HG03095 (cell line): ENCODE measurements around the gene ACOX3.
"Not testable (repeated sequence)": the region's sequence is repeated elsewhere in the genome, so short reads cannot be mapped to it uniquely, and the experiment has no call there.

Source experiments
- ATAC-seq: cut with Tn5 transposase; IDR thresholded peaks from one replicate; pipeline ENCODE4 v1.9.1; 2021; ENCODE audit warnings: moderate library complexity; ENCODE audit not compliant: unreplicated experiment

The ACOX3 gene

DNA sequence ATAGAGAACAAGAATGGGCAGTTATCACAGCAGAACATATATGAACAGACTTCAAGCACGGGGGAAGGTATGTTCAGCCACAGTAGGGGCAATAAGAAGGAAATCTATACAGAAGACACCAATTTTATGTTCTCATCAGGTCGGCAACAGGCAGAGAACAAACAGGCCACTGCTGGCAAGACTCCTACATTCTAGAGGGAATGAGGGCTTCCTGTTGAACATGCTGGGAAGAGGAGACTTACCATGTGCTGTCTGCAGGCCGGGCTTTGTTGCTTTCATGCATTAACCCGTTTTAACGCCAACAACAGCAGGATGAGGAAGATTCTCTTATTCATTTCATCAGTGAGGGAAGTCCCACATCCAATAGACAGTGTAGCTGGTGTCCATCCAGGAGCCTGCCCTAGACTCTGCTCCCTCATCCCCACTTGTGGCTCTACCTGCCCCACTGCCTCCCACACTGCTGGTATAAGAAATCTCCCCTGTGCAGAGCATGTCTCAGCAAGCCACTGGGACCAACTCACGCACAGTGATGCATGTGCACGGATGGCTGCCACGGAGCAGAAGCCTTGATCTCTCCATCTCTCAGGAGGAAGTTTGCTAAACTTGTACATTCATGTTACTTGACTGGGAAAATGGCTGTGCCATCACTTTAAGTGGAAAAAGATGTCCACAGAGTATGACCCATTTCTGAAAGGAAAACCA is 84.5 kb downstream of the ACOX3 start:
- ATAC-seq = no peak

DNA sequence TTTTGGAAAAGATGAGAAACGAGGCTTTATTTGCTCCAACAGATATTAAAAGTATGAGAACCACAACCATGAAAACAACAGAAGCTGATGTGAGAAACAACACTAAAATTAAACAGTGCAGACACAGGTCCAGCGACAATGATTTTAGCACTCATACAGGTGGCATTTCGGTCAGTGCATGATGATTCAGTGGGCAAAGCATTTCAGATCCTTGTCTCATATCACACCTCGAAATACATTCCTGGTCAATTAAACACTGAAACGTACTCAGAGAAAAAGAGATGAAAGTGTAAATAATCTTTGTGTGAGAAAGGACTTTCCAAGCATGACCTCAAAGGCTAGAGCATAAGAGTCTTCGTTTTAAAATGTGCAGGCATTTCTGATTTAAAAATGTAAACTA is 85.2 kb downstream of the ACOX3 start:
- ATAC-seq = no peak

DNA sequence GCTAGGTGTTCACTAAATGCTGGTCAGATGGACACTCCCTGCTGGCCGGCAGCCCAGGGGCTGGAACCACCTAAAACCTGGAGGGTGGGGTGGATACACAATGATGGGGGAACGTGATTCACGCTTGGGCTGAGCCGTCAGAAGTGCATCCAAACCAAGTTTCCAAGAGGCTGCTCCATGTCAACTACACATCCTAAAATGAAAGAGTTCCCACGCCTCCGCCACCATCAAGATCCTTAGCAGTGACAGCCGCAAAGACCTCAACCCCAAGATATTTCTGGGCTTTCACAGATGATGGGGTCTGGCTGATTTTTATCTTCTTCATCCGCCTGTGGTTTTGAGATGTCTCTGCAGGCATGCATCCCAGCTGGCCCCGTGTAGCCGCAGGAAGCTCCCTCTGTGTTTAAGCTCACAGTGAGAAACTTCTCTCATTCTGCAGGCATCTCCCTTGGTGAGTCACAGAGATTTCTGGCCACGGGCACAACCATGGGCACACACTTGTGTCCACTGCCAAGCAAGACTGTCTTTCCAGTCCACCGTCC is 86.5 kb downstream of the ACOX3 start:
- ATAC-seq = no peak

DNA sequence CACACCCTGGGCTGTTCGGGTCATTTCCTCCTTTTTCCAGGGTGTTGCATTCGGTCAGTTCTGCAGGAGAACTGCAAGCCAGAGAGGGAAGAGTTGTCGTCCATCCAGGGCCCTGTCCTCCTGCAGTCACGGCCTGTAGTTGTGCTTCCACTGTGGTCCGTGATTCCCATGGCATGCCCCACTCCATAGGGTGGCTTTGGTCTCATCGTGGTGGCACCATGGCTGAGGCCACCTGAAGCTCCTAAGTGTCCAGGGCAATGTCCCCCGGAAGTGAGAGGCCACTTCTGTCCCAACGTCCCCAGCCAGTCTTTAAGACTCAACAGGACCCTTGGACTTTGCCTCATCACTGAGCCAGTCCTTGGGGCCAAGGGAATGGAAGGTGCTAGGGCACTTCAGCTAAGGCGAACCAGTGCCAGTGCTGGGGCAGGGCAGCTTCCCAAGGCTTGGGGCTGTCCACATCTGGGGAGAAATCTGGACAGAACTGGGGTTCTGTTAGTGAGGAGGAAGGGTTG is 87.3 kb downstream of the ACOX3 start:
- ATAC-seq = no peak

DNA sequence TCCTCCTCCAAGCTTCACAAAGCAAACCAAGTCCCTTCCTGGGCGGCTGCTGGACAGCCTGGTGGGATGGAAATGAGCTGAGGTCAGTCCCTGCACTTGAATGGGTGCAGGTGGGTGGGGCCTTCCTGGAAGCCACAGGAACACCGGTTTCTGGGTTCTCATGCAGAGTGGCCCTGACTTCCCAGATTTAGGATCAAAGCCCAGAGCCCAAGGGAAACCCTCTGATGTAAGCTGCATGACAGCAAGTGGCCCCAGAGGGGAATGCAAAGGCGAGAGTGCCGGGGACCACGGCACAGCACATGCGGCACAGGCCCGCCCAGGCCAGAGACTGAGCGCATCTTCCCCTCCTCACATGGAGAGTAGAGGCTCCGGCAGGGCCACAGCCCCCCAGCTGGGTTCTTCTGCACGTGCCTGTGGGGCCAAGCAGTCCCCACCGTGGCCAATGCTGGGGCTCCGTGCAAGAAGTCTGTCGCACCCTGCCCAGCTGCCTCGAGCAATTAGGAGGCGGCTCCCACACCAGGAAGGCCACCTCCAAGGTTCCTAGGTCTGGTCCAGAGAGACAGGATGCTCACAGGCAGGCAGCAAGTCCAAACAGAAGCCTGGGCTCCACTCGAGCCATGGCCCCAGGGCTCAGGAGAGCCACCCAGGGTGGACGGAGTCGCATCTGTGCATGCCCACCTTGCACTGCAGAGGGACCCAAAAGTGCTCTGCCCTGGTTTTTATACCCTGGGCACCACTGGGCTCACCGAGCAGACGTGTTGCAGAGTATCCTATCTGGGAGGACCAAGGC is 88.0 kb downstream of the ACOX3 start:
- no peak for ATAC-seq

DNA sequence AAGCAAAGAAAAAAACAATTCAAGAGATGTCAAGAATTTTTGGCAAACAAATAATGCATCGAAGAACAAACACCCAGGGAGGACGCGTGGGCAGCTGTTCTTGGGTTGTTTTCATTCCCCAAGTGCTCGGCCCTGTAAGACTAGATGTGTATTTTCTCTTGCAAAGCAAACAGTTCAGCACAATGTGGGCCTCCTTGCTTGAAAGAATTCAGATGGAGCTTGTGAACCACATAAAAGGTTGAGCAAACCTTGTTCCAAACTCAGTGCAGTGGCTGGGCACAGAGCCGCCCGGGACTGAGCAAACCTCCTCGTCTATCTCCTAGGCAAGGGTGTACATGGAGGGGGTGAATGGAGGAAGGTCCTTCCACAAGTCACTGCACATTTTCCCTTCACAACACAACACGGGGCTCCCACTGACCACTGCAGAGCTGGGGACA is 88.6 kb downstream of the ACOX3 start:
- ATAC-seq = no peak

DNA sequence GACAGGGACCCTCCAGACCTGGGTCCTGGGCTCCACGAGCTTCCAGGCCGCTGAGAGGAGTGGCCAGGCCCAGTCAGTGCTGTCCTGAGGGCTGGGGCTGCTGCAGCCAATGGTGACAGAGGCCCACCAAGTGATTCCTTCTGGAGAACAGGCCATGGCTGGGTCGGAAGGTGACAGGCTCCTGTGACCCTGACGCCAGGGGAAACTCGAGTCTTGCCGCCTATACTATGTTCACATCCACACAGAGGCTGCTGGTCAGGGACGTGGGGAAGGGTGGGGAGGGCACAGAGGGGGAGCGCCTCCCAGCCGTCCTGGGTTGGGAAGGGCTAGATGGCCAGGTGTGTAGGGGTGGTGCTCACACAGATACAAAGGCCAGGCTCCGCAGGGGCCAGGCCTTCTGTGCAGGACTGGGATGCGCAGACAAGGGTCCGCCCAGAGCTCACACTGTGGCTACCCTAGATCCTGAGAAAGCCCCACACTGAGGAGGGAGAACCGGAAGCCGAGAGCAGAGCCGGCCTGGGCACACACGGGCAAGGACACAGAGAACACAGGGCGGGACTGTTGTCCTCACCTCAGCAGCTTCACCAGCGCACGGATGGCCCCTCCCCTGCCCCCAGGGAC is 89.6 kb downstream of the ACOX3 start:
- no peak for ATAC-seq

DNA sequence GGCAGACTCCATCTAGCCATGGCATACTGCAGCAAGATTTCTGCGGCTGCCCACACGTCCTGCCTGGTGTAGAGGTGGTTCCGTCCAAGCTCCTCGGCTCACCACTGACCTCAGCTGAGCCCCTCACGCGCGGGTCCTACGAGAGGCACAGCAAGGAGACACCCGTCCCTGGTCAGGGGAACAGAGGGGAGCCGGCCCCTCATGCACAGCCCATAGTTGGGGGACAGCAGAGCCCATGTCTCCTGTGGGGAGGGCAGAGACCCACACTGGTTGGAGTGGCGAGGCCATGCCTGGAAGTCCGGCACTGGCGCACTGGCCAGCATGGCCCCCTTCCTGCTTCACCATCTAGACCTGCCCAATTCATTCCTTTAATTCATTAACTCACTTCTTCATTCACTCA is 90.2 kb downstream of the ACOX3 start:
- ATAC-seq = no peak

DNA sequence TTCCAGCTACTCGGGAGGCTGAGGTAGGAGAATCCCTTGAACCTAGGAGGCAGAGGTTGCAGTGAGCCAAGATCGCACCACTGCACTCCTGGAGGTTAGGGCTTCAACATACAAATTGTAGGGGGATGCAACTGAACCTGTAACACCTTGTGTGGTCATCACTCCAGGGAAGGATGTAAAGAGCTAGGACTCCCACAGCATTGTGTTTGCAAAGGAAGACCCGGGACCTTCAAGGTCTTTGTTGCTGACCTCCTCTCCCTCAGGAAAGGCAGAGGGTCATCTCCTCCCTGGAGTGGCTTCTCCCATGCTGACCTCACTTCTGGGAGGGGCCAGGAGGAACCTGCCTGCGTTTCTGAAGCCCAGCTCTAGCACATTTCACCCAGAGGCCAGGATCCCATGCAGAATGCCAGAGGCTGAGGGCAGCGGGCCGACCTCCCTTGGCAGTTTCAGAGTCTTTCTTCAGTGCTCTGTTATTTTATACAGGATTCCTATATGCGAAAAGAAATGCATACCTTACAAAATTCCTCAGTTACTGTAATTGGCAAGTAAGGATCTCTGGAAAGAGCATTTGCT is 90.8 kb downstream of the ACOX3 start:
- no peak for ATAC-seq

DNA sequence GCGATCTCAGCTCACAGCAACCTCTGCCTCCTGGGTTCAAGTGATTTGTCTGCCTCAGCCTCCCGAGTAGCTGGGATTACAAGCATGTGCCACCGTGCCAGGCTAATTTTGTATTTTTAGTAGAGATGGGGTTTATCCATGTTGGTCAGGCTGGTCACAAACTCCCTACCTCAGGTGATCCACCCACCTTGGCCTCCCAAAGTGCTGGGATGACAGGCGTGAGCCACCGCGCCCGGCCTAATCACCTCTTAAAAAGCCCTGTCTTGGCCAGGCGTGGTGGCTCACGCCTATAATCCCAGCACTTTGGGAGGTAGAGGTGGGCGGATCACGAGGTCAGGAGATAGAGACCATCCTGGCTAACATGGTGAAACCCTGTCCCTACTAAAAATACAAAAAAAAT is 91.3 kb downstream of the ACOX3 start:
- ATAC-seq = not testable (repeated sequence)

DNA sequence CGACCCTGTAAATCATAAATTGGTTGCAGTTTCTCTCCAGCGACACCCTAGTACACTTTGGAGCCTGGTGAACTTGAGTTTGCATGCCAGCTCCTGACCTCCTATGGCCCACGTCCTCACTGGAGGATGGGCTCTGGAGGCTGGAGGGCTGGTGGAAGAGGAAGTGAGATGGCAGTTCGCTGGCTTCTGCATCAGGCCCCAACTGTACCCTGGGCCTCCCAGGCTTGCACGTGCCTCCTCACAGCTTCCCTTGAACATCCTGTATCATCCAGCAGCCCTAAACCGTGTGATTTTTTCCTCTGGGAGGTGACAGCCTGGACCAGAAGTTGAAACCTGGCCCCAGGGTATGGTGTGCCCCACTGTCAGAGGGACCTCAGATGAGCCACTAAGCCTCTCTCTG is 92.5 kb downstream of the ACOX3 start:
- ATAC-seq = no peak

DNA sequence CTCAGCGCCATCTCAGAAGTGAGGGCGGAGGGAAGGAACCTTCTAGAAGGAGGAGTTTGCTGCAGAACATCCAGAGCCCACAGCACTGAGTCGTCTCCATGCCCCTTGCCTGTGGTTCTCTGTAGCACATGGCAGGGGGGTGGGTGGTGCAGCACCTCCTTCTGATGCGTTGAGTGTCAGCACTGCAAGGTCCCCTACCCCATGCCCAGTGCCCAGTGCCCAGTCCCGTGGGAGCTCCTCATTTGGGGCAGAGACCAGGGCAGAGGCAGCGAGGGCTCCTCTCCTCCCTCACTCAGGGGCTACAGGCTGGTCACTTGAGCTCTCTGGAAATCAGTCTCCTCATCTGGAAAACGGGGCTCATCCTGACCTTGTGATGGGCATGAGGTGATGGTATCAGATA is 92.9 kb downstream of the ACOX3 start:
- ATAC-seq = no peak

DNA sequence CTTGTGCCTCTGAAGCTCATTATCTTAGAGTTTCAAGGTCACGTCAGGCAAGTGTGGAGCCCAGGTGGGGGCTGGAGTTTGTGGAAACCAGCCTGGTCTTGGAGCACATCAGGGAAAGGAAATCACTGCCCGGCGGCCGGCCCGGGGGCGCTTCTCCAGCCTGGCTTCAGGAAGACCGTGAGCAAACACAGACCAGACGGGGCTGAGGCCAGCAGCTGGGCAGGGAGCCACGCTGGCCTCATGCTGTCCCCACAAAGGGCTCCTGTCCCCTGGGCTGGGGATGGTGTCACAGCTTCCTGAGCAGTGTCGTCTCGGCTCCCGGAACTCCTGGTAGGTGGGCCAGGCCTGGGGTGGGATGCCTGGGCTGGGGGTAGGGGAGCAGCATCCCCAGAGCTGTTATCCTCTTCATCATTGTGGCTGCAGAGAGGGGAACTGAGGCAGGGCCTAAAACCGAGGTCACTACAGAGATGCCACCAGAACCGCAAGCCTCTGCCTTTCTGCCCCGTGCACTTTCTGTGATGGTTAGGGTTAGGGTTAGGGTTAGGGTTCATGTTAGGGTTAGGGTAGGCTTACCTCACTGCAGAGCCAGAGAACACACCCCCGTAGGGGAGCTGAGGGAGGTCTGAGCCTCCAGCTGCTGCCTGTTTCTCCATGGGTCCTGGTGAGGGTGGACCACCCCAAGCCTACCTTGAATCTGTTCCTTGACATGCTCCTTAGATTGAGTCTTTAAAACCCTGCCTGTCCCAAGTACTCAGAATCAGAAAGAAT is 93.5 kb downstream of the ACOX3 start:
- no peak for ATAC-seq

DNA sequence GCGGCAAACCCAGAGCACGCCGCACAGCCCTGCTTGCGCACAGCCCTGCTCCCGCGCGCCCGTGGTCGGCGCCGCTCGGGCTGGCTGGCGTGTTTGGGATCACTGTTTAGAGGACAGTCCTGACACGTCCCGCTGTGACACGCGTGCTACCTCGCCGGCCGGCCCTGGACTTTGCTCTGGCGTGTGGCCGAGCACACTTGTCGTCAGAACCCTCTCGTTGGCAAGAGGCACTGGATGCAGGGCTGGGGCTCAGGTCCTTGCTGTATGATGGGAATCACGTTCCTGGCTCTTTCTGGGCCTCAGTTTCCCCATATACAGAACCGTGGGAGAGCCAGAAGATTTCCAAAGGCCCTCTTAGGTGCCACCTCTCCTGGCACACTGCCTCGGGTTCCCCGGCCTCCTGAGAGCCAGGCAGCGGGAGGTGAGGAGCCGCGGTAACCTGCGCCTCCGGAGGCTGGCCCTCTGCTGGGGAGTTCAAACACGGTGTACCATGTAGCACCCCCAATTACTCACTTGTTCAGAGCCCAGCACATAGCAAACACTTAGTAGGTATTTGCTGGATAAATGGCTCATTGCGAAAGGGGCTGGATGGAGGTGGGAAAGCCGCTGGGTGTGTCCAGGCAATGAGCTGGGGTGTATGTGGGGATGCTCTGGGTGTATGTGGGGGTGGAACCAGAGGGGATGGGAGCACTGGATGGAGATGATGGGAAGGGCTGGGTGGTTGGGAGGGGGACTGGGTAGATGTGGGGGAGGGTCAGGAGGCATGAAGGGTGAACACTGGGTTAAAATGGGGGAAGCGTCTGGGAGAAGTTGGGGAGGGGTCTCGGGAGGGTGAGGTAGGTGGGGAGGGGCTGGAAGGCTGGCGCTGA is 94.3 kb downstream of the ACOX3 start:
- no peak for ATAC-seq

DNA sequence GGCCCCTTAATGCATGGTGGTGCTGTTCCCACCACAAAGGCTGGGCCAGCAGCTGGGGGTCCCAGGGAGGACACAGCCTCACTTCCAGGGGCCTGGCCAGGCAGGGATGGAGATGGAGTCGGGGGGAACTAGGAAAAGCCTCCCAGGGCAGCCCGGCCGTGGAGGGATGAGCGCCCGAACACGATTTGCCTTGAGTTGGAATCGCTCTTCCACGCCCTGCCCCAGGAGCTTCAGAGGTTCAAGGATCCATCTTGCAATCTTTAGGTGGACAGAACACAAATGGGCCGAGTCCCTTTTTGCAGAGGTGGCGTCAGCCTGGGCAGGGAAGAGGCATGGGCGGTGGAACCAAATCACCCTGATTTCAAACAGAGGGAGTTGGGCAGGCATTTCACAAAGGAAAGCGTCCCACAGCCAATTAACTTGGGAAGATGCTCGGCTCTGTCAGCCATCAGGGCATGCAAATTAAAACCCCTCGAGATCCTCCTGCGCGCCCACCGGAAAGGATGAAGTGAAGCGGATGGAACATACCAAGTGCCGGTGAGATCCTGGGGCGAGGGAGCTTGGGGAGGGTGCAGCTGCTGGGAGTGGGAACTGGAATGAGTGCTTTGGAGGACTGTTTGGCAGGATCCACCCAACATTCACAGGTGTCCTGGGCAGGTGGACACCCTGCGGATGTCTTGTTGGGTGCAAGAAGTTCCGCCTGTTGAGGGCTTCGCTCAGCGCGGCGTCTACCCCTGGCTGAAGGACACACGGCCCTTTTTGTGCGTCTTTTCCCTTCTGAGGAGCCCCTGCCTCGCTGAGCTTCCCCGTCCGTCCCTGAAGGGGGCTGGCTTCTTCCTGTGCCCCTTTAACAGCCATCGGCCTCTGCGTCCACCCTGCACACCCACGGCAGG is 95.2 kb downstream of the ACOX3 start:
- no peak for ATAC-seq

DNA sequence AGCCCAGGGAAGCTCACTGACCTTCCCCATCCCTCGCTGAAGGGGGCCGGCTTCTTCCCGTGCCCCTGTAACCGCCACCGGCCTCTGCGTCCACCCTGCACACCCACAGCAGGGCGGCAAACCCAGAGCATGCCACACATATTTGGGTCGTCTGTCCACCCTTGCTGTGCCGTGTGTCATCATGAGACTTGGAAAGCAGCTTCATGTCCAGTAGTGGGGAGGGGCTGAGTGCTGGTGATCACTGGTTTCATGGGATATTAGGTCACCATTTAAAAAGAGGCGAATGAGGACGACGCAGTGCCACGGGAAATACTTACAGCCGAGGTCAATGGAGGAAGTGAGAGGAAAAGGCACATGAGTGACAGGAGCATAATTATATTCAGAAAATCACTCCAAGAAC is 96.1 kb downstream of the ACOX3 start:
- ATAC-seq = no peak

DNA sequence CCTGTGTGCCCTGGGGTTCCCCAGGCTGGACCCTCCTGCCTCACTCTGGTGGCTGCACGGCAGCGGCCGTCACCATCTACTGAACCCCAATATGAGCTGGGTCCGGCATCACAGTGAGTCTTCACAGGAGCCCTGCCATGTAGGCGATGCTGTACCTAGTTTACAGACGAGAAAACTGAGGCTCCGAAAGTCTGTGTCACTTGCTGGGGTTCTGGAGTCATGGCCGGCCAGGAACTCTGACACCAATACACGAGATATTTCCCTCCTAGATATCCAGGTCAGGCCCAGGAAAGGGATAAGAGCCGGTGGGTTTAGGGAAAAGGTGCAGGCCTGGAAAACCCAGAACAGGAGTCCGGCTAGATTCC is 96.6 kb downstream of the ACOX3 start:
- ATAC-seq = no peak

DNA sequence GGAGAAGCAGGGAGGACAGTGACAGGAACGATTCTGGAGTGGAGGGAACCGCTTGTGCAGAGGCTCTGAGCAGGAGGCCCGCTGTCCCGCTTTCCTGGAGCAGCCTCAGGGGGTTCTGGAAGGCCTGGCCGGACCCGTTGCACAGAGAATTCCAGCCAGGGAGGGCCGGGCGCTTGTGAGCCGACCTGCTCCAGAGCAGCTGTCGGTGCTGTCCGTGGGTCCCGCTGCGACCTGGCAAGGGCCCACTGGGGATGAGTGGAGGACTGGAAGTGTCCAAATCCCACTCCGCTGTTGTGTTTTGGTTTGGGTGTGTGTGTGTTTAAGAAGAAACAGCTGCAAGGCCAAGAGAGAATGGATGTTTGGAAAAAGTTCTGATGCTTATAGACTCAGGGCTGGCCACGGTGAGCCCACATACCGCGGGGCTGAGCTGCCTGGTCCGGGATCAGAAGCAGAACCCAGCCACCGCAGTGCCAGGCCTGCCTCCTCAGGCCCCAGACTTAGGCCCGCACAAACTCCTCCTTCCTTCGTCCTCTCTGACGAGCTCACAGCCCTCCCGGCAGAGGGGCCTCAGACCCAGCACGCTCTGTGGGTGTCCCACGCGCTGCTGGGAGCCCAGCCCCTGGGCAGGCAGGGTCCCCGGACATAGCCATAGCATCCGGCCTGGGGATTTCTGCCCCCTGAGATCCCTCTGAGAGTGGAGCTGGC is 97.1 kb downstream of the ACOX3 start:
- no peak for ATAC-seq
